HTR-8/SVneo (cell line): ENCODE data around the gene MICAL3.
A peak's percentile ranks its signal among the peaks of the same experiment; 100 is the strongest.

Experiments
- DNase-seq: peaks from one replicate; pipeline ENCODE4 v3.0.0; 2011; ENCODE audit warnings: low spot score, mixed read lengths; ENCODE audit not compliant: insufficient read length
- FAIRE-seq: peaks from 2 replicates; lab custom pipeline; 2011; peaks lifted over from hg19 to GRCh38; lab: Jason Lieb, UNC

The MICAL3 gene

GRCh38 chr22:17789379-17790200 is 234.8 kb downstream of the MICAL3 start:
- no peak for DNase-seq

GRCh38 chr22:17788528-17789378 is 235.6 kb downstream of the MICAL3 start:
- DNase-seq, result no peak
- FAIRE-seq, result no peak

More at GRCh38 chr22:17789379-17790200, 234.8 kb downstream of the MICAL3 start:
- FAIRE-seq, result no peak

- DNase-seq (no peak), FAIRE-seq (no peak)
Observed at GRCh38 chr22:17787716-17788330, 236.5 kb downstream of the MICAL3 start.

GRCh38 chr22:17787241-17787640 is 237.1 kb downstream of the MICAL3 start:
- no peak for FAIRE-seq
- DNase-seq, result no peak

- DNase-seq (no peak), FAIRE-seq (no peak)
Observed at GRCh38 chr22:17786435-17787161, 237.8 kb downstream of the MICAL3 start.

- DNase-seq (peak; percentile 59), FAIRE-seq (peak; percentile 52)
Observed at GRCh38 chr22:17785185-17786184, 238.9 kb downstream of the MICAL3 start.

- DNase-seq (no peak), FAIRE-seq (no peak)
Observed at GRCh38 chr22:17784776-17785175, 239.6 kb downstream of the MICAL3 start.

GRCh38 chr22:17783773-17784480 is 240.4 kb downstream of the MICAL3 start:
- no peak for DNase-seq
- FAIRE-seq, result no peak

GRCh38 chr22:17783312-17783711 is 241.0 kb downstream of the MICAL3 start:
- no peak for FAIRE-seq
- no peak for DNase-seq

- no peak for FAIRE-seq
- no peak for DNase-seq
Observed at GRCh38 chr22:17782621-17783020, 241.7 kb downstream of the MICAL3 start.

GRCh38 chr22:17782158-17782557 is 242.2 kb downstream of the MICAL3 start:
- no peak for FAIRE-seq
- no peak for DNase-seq

GRCh38 chr22:17781319-17782031 is 242.9 kb downstream of the MICAL3 start:
- FAIRE-seq (no peak), DNase-seq (peak; percentile 67)

- no peak for DNase-seq
- no peak for FAIRE-seq
Observed at GRCh38 chr22:17780741-17781318, 243.5 kb downstream of the MICAL3 start.

GRCh38 chr22:17780116-17780740 is 244.1 kb downstream of the MICAL3 start:
- DNase-seq, result no peak
- FAIRE-seq, result no peak

GRCh38 chr22:17779286-17780115 is 244.9 kb downstream of the MICAL3 start:
- no peak for FAIRE-seq

GRCh38 chr22:17778412-17778976 is 245.9 kb downstream of the MICAL3 start:
- FAIRE-seq, result no peak
- no peak for DNase-seq

More at GRCh38 chr22:17779286-17780115, 244.9 kb downstream of the MICAL3 start:
- no peak for DNase-seq
